Smooth muscle cell (in vitro differentiated cells): ENCODE measurements around the gene PSMD12. TPM values are rescaled to one million over a fixed set of nuclear protein-coding genes. Genes with fewer than 3 reads are reported as not detected.

Experiments
- DNase-seq: peaks from one replicate; lab custom pipeline; 2025; ENCODE audit not compliant: unreplicated experiment; lab: John Stamatoyannopoulos, UW
- H2AFZ ChIP-seq: fragments of 200-600 bp; sonication (generic); 2 replicates; pipeline ENCODE4 v1.6.0; 2016; ENCODE audit warnings: antibody characterized with exemption, low read depth, mild to moderate bottlenecking
- H3F3A ChIP-seq: fragments of 200-600 bp; sonication (generic); 2 replicates; pipeline ENCODE4 v1.6.0; 2017; ENCODE audit warnings: antibody characterized with exemption, low read depth
- H3K27ac ChIP-seq: fragments of 200-600 bp; sonication (generic); 2 replicates; pipeline ENCODE4 v1.5.1; 2016; ENCODE audit warnings: low read depth, mild to moderate bottlenecking
- H3K27me3 ChIP-seq: fragments of 200-600 bp; sonication (generic); 2 replicates; pipeline ENCODE4 v1.6.1; 2016; ENCODE audit warnings: low read depth, mild to moderate bottlenecking
- H3K36me3 ChIP-seq: fragments of 200-600 bp; sonication (generic); 2 replicates; pipeline ENCODE4 v1.5.1; 2016; ENCODE audit warnings: low read depth
- H3K4me1 ChIP-seq: fragments of 200-600 bp; sonication (generic); 2 replicates; pipeline ENCODE4 v1.5.1; 2016; ENCODE audit warnings: low read depth
- H3K4me2 ChIP-seq: fragments of 200-600 bp; sonication (generic); 2 replicates; pipeline ENCODE4 v1.6.0; 2016; ENCODE audit warnings: mild to moderate bottlenecking
- H3K4me3 ChIP-seq: fragments of 200-600 bp; sonication (generic); 2 replicates; pipeline ENCODE4 v1.5.1; 2016; ENCODE audit warnings: mild to moderate bottlenecking
- H3K79me2 ChIP-seq: fragments of 200-600 bp; sonication (generic); 2 replicates; pipeline ENCODE4 v1.6.0; 2016; ENCODE audit warnings: low read depth, mild to moderate bottlenecking
- H3K9ac ChIP-seq: fragments of 200-600 bp; sonication (generic); 2 replicates; pipeline ENCODE4 v1.6.0; 2016; ENCODE audit warnings: low read depth
- H3K9me3 ChIP-seq: fragments of 200-600 bp; sonication (generic); replicated peaks from 2 replicates; pipeline ENCODE4 v1.5.1; 2016; ENCODE audit warnings: low read depth
- H4K20me1 ChIP-seq: fragments of 200-600 bp; sonication (generic); 2 replicates; pipeline ENCODE4 v1.6.0; 2016; ENCODE audit warnings: low read depth
- CTCF ChIP-seq: fragments of 200-600 bp; sonication (generic); IDR thresholded peaks from 2 replicates; pipeline ENCODE4 v1.5.1; 2017; ENCODE audit warnings: borderline replicate concordance, mild to moderate bottlenecking, antibody characterized with exemption; ENCODE audit not compliant: insufficient read depth, poor library complexity, severe bottlenecking
- WGBS: methylation state at CpG from one replicate; pipeline ENCODE4 v1.1.7; 2016; ENCODE audit warnings: low lambda C conversion rate; 5-methylcytosine and 5-hydroxymethylcytosine counted together
- polyA plus RNA-seq: library from polyadenylated mRNA; unstranded; fragments of >200 nt; fragmentation: Nextera tagmentation; extraction: Ambion mirVana; gene quantifications from 2 replicates; pipeline ENCODE4 v1.2.1, GENCODE V29; 2016
- small RNA-seq: library from RNA; depleted of rRNA; stranded (forward); fragments of <200 nt; gene quantifications from one replicate; pipeline ENCODE3, GENCODE V24; 2014
- total RNA-seq: library from RNA; depleted of rRNA; stranded (reverse); fragments of >200 nt; gene quantifications from 2 replicates; pipeline ENCODE4 v1.2.3, GENCODE V29; 2014

PSMD12 gene
- total and polyA plus RNA-seq, 2 experiments from 2014 or later, result 34.7 to 51.7 TPM

- TF ChIP-seq CTCF, result no peak
- Histone ChIP-seq H3K36me3 (no peaks in the 10 kb centered on the region), H3K9ac (no peak overlapping the region), H2AFZ (no peak overlapping the region), H3K27me3 (no peaks in the 10 kb centered on the region), H3K4me3 (no peak overlapping the region), H3K9me3 (no peaks in the 10 kb centered on the region), H3K4me1 (no peaks in the 10 kb centered on the region), H3F3A (no peaks in the 10 kb centered on the region), H3K4me2 (no peak overlapping the region), H4K20me1 (no peaks in the 10 kb centered on the region), H3K79me2 (no peaks in the 10 kb centered on the region), H3K27ac (no peak overlapping the region)
- WGBS, result 83% methylated on average over 11 of the region's 11 CpGs
- no peak for DNase-seq
Measured at GRCh38 chr17:67290711-67291291, 75.6 kb downstream of the PSMD12 start.

DNA sequence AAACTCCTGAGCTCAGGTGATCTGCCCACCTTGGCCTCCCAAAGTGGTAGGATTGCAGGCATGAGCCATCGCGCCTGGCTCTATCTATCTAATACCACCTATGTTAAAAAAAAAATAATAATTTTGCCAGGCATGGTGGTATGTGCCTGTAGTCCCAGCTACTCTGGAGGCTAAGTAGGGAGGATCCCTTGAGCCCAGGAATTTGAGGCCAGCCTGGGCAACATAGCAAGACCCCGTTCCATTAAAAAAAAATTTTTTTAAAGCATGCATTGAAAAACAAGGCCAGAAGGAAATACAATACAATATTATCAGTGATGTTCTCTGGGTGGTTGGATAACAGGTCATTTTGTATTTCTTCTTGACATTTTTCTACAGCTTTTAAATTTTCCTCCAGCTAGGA is 76.1 kb downstream of the PSMD12 start:
- H2AFZ ChIP-seq, result no peak overlapping the region
- H3K4me2 ChIP-seq, result no peak overlapping the region
- no peaks in the 10 kb centered on the region for H3K36me3 ChIP-seq
- no peaks in the 10 kb centered on the region for H3K79me2 ChIP-seq
- no peaks in the 10 kb centered on the region for H3K9me3 ChIP-seq
- no peak overlapping the region for H3K27ac ChIP-seq
- no peaks in the 10 kb centered on the region for H4K20me1 ChIP-seq
- no peaks in the 10 kb centered on the region for H3F3A ChIP-seq
- no peak for TF ChIP-seq CTCF
- no peak overlapping the region for H3K4me3 ChIP-seq
- no peak for DNase-seq
- H3K9ac ChIP-seq, result no peak overlapping the region
- no peaks in the 10 kb centered on the region for H3K27me3 ChIP-seq
- 94% methylated on average over 3 of the region's 3 CpGs for WGBS
- no peaks in the 10 kb centered on the region for H3K4me1 ChIP-seq

- Histone ChIP-seq H3K36me3 (no peaks in the 10 kb centered on the region), H3K79me2 (no peaks in the 10 kb centered on the region), H3K9ac (no peak overlapping the region), H2AFZ (no peak overlapping the region), H3K9me3 (no peaks in the 10 kb centered on the region), H3K27ac (no peak overlapping the region), H3K27me3 (no peaks in the 10 kb centered on the region), H3K4me1 (no peaks in the 10 kb centered on the region), H3K4me2 (no peak overlapping the region), H4K20me1 (no peaks in the 10 kb centered on the region), H3F3A (no peaks in the 10 kb centered on the region), H3K4me3 (no peak overlapping the region)
- TF ChIP-seq CTCF, result no peak
- DNase-seq, result no peak
- 76% methylated on average over 14 of the region's 14 CpGs for WGBS
Measured at GRCh38 chr17:67289181-67289876, 77.0 kb downstream of the PSMD12 start.

Small RNAs within 50 kb of the gene (small RNA-seq; reads per million reads assigned to genes)
- gene RF00019, result not detected

Other genes starting within 250 kb of the PSMD12 start
- gene HELZ, start 121.4 kb downstream of the PSMD12 start, total RNA-seq, result 34.4 and 67.4 TPM in 2 replicates
- gene HELZ, start 121.4 kb downstream of the PSMD12 start, polyA plus RNA-seq, result 18.8 and 25.6 TPM in 2 replicates
- 5.8 and 9.6 TPM in 2 replicates for gene PITPNC1, start 10.7 kb upstream of the PSMD12 start, total RNA-seq
- 12.5 and 17.4 TPM in 2 replicates for gene PITPNC1, start 10.7 kb upstream of the PSMD12 start, polyA plus RNA-seq